PC-3 (cell line): Measurements from ENCODE around the gene POP4. TPM values are rescaled to one million over a fixed set of nuclear protein-coding genes. Genes with fewer than 3 reads are reported as not detected.

ENCODE experiments used
- ATAC-seq: fragments of 200-7000 bp; cut with Tn5 transposase; 2 replicates; pipeline ENCODE4 v1.9.1; 2020; ENCODE audit warnings: mild to moderate bottlenecking, moderate library complexity
- BruUV-seq: library from RNA; stranded (reverse); fragments of 400-500 nt; replicated peaks from 2 replicates; lab custom pipeline; 2021; lab: Mats Ljungman, UMichigan
- CTCF ChIA-PET: fragments of 300-600 bp; sonication (Branson Sonifier 250); formaldehyde crosslinking; loops from one replicate; lab custom pipeline; 2022; ENCODE audit warnings: antibody characterized with exemption; lab: Charles Lee
- POLR2A ChIA-PET: fragments of 300-600 bp; sonication (Branson Sonifier 250); formaldehyde crosslinking; loops from one replicate; lab custom pipeline; 2022; ENCODE audit warnings: antibody characterized with exemption; ENCODE audit not compliant: unreplicated experiment; lab: Charles Lee
- DNase-seq: peaks from one replicate; pipeline ENCODE4 v3.0.0-alpha.2; 2015
- H2AFZ ChIP-seq: fragments of 300-600 bp; sonication (generic); 2 replicates; pipeline ENCODE4 v1.6.0; 2016; ENCODE audit warnings: antibody characterized with exemption, low read length
- H3F3A ChIP-seq: fragments of 300-600 bp; sonication (generic); one replicate; pipeline ENCODE4 v1.6.0; 2017; ENCODE audit warnings: antibody characterized with exemption, low read length, control low read depth, mild to moderate bottlenecking; ENCODE audit not compliant: unreplicated experiment
- H3K27ac ChIP-seq: fragments of 300-600 bp; sonication (generic); 2 replicates; pipeline ENCODE4 v1.5.1; 2016; ENCODE audit warnings: mild to moderate bottlenecking, low read length
- H3K27me3 ChIP-seq: fragments of 300-600 bp; sonication (generic); 2 replicates; pipeline ENCODE4 v1.6.1; 2016; ENCODE audit warnings: low read length, mixed read lengths
- H3K36me3 ChIP-seq: fragments of 300-600 bp; sonication (generic); 2 replicates; pipeline ENCODE4 v1.6.1; 2016; ENCODE audit warnings: low read depth, mixed run types, low read length, mixed read lengths
- H3K4me1 ChIP-seq: fragments of 300-600 bp; sonication (generic); 2 replicates; pipeline ENCODE4 v1.5.1; 2016; ENCODE audit warnings: low read length; ENCODE audit not compliant: insufficient read depth
- H3K4me2 ChIP-seq: fragments of 300-600 bp; sonication (generic); 2 replicates; pipeline ENCODE4 v1.6.0; 2016; ENCODE audit warnings: low read length
- H3K4me3 ChIP-seq: fragments of 300-600 bp; sonication (generic); 2 replicates; pipeline ENCODE4 v1.5.1; 2016; ENCODE audit warnings: mild to moderate bottlenecking, low read length, mixed read lengths
- H3K79me2 ChIP-seq: fragments of 300-600 bp; sonication (generic); 2 replicates; pipeline ENCODE4 v1.6.1; 2017; ENCODE audit warnings: low read length, mixed read lengths
- H3K9ac ChIP-seq: fragments of 300-600 bp; sonication (generic); 2 replicates; pipeline ENCODE4 v1.6.0; 2016; ENCODE audit warnings: mild to moderate bottlenecking, low read length
- H3K9me2 ChIP-seq: fragments of 300-600 bp; sonication (generic); replicated peaks from 2 replicates; pipeline ENCODE4 v1.6.1; 2016; ENCODE audit warnings: mixed run types, low read length, mixed read lengths
- H3K9me3 ChIP-seq: fragments of 300-600 bp; sonication (generic); 2 replicates; pipeline ENCODE4 v1.6.1; 2016; ENCODE audit warnings: low read length, mixed read lengths
- H4K20me1 ChIP-seq: fragments of 300-600 bp; sonication (generic); 2 replicates; pipeline ENCODE4 v1.6.1; 2016; ENCODE audit warnings: low read length, mixed read lengths
- EZH2 ChIP-seq: fragments of 300-600 bp; sonication (generic); IDR thresholded peaks from one replicate; pipeline ENCODE4 v1.6.1; 2017; ENCODE audit warnings: antibody characterized with exemption, mild to moderate bottlenecking, low read length; ENCODE audit not compliant: unreplicated experiment
- EZH2phosphoT487 ChIP-seq: fragments of 300-600 bp; sonication (generic); IDR thresholded peaks from 2 replicates; pipeline ENCODE4 v1.6.1; 2018; ENCODE audit warnings: mild to moderate bottlenecking, antibody characterized with exemption, low read length, borderline replicate concordance
- intact Hi-C: fragments of 100-400 bp; cut with micrococcal nuclease; formaldehyde crosslinking; loops from 2 replicates; pipeline ENCODE4 v1.9.0; 2023
- total RNA-seq: library from RNA; depleted of rRNA; stranded (reverse); fragments of >200 nt; gene quantifications from 2 replicates; pipeline ENCODE4 v1.2.3, GENCODE V29; 2014
- TF ChIP-seq, protein P1 (sequence below): fragments of 300-600 bp; sonication (generic); conservative IDR thresholded peaks from 2 replicates; pipeline ENCODE4 v1.5.1; 2017; ENCODE audit warnings: antibody characterized with exemption, low read depth, mild to moderate bottlenecking, low read length

The POP4 gene
- total RNA-seq, 1 experiment from 2014 or later: 115 TPM

- ChIA-PET POLR2A (interaction anchor here (0.6 kb wide), 1 partner anchor 8 kb away, joined by 6 read pairs; no protein-coding TSS in a partner anchor), CTCF (interaction anchor here (0.6 kb wide), 1 partner anchor 132 kb away, joined by 7 read pairs; no protein-coding TSS in a partner anchor)
- Histone ChIP-seq H3K9me2 (no peaks in the 10 kb centered on the region), H3K9ac (no peak overlapping the region), H2AFZ (no peak overlapping the region), H3F3A (no peaks in the 10 kb centered on the region), H3K36me3 (no peaks in the 10 kb centered on the region), H3K4me1 (no peaks in the 10 kb centered on the region), H3K27me3 (peaks cover 38% of the 10 kb centered on the region), H4K20me1 (no peaks in the 10 kb centered on the region), H3K4me2 (no peak overlapping the region), H3K4me3 (no peak overlapping the region), H3K9me3 (no peaks in the 10 kb centered on the region), H3K27ac (no peak overlapping the region), H3K79me2 (no peaks in the 10 kb centered on the region)
- intact Hi-C loops: loop anchor here (5.0 kb wide), 2 partner anchors 131 to 1131 kb away; no protein-coding TSS in a partner anchor
- DNase-seq (no peak), ATAC-seq (no peak)
- TF ChIP-seq EZH2phosphoT487: no peak
- TF ChIP-seq, protein P1, sequence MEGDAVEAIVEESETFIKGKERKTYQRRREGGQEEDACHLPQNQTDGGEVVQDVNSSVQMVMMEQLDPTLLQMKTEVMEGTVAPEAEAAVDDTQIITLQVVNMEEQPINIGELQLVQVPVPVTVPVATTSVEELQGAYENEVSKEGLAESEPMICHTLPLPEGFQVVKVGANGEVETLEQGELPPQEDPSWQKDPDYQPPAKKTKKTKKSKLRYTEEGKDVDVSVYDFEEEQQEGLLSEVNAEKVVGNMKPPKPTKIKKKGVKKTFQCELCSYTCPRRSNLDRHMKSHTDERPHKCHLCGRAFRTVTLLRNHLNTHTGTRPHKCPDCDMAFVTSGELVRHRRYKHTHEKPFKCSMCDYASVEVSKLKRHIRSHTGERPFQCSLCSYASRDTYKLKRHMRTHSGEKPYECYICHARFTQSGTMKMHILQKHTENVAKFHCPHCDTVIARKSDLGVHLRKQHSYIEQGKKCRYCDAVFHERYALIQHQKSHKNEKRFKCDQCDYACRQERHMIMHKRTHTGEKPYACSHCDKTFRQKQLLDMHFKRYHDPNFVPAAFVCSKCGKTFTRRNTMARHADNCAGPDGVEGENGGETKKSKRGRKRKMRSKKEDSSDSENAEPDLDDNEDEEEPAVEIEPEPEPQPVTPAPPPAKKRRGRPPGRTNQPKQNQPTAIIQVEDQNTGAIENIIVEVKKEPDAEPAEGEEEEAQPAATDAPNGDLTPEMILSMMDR: no peak
- no peak for TF ChIP-seq EZH2
- BruUV-seq: no TSS peak
These were observed 7.6 kb upstream of the POP4 start for GRCh38 chr19:29598496-29598895.

DNA sequence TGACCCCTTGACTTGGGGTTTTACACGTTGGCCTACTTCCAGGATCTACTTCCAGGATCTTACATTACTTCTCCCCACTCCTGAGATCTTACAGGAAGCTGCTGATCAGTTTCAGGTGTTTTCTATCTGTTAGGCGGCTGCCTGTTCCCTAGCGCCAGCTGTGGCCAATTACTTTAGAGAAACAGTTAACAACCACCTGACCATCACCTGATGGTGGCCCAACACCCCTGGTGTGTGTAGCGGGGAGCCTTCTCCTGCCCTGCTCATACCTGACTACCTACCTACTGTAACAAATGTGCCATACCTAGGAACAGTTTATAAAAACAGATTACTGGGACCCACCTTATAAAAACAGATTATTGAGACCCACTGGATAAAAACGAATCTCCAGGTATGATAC is 2.8 kb upstream of the POP4 start:
- DNase-seq (no peak), ATAC-seq (no peak)
- Histone ChIP-seq H4K20me1 (no peaks in the 10 kb centered on the region), H3F3A (no peaks in the 10 kb centered on the region), H3K79me2 (peaks cover 12% of the 10 kb centered on the region), H2AFZ (no peak overlapping the region), H3K4me3 (no peak overlapping the region), H3K9ac (no peak overlapping the region), H3K9me2 (no peaks in the 10 kb centered on the region), H3K4me1 (peaks cover 3% of the 10 kb centered on the region; the same call in 1 of the 2 replicates), H3K9me3 (no peaks in the 10 kb centered on the region), H3K4me2 (no peak overlapping the region), H3K36me3 (no peaks in the 10 kb centered on the region), H3K27ac (no peak overlapping the region), H3K27me3 (peaks cover 4% of the 10 kb centered on the region)
- intact Hi-C loops: no loop called here
- no TSS peak for BruUV-seq
- POLR2A ChIA-PET: no interaction called here
- TF ChIP-seq EZH2: no peak
- TF ChIP-seq, protein P1: no peak
- TF ChIP-seq EZH2phosphoT487: no peak
- CTCF ChIA-PET: no interaction called here

GRCh38 chr19:29606420-29606747 is 301 bp downstream of the POP4 start:
- ChIA-PET CTCF (interaction anchor here (1.0 kb wide), 1 partner anchor 59 kb away, joined by 4 read pairs; the partner anchor contains the start of gene PLEKHF1), POLR2A (interaction anchor here (0.6 kb wide), 3 partner anchors 8 to 108 kb away, joined by 3 to 6 read pairs (median 4); partner anchors contain the start of gene C19orf12)
- Histone ChIP-seq H3K4me1 (peaks cover 3% of the 10 kb centered on the region; the same call in 1 of the 2 replicates), H3K9me2 (no peaks in the 10 kb centered on the region), H3K79me2 (peaks cover 12% of the 10 kb centered on the region), H3K9ac (peak overlapping the region; percentile 81), H3K27me3 (no peaks in the 10 kb centered on the region), H3K36me3 (no peaks in the 10 kb centered on the region; the same call in 1 of the 2 replicates), H3F3A (no peaks in the 10 kb centered on the region), H4K20me1 (no peaks in the 10 kb centered on the region), H3K4me2 (peak overlapping the region; percentile 82), H3K27ac (no peak overlapping the region), H3K4me3 (peak overlapping the region; percentile 91), H2AFZ (peak overlapping the region; percentile 79), H3K9me3 (no peaks in the 10 kb centered on the region)
- no peak for TF ChIP-seq EZH2phosphoT487
- no peak for TF ChIP-seq EZH2
- TF ChIP-seq, protein P1: no peak
- TSS peak; percentile 75 for BruUV-seq
- intact Hi-C loops: no loop called here
- DNase-seq: no peak
- ATAC-seq: peak; percentile 25
